ENCODE data around the gene DISP2.

GRCh38 chr15:40347559-40348473 is 10.2 kb upstream of the DISP2 start:
- TF ChIP-seq CTCF (IDR thresholded peaks at IDR 0.05) (no peak), POLR2A (IDR thresholded peaks at IDR 0.05) (no peak)
